Tibial artery (tissue), 4 donors: ENCODE data around the gene ABCA10.

ENCODE experiments used
- DNase-seq, 2 donors: peaks; one replicate each; pipeline ENCODE4 v3.0.0-alpha.2; 2019
- H3K27ac ChIP-seq, 2 donors: fragments of 200-600 bp; sonication (generic) in 1 of 2; 1 replicate in 1 of 2; 2 replicates in 1 of 2; pipeline ENCODE4 v1.5.1; 2018 to 2019; ENCODE audit warnings: mild to moderate bottlenecking in 1 of 2
- H3K27me3 ChIP-seq, 2 donors: fragments of 200-600 bp; sonication (generic) in 1 of 2; one replicate each; pipeline versions ENCODE4 v1.5.1 to v1.6.0; 2016 to 2019
- H3K36me3 ChIP-seq, 3 donors: fragments of 200-600 bp; sonication (generic) in 2 of 3; one replicate each; pipeline ENCODE4 v1.5.1; 2016 to 2019; ENCODE audit warnings: mild to moderate bottlenecking in 2 of 3
- H3K4me1 ChIP-seq, 4 donors: fragments of 200-600 bp; sonication (generic) in 2 of 4; 1 replicate in 3 of 4; 2 replicates in 1 of 4; pipeline ENCODE4 v1.5.1; 2016 to 2019
- H3K4me3 ChIP-seq, 2 donors: fragments of 200-600 bp; sonication (generic) in 1 of 2; 1 replicate in 1 of 2; 2 replicates in 1 of 2; pipeline ENCODE4 v1.5.1; 2018 to 2019; ENCODE audit warnings: mild to moderate bottlenecking in 2 of 2
- H3K9me3 ChIP-seq, 3 donors: fragments of 200-600 bp; sonication (generic) in 1 of 3; one replicate each; pipeline ENCODE4 v1.5.1; 2016 to 2019
- CTCF ChIP-seq, 2 experiments: fragments of 200-600 bp in 1 of 2; fragments of 450-650 bp in 1 of 2; IDR thresholded peaks; one replicate each; pipeline ENCODE4 v1.5.1; 2017 to 2019; ENCODE audit warnings: antibody characterized with exemption in 2 of 2, mild to moderate bottlenecking in 1 of 2, moderate library complexity in 1 of 2
- intact Hi-C: fragments of 100-400 bp; cut with DNase I; formaldehyde crosslinking; loops from one replicate; pipeline ENCODE4 v1.15.0; 2023; ENCODE audit warnings: low total_unique reads

ABCA10 gene

GRCh38 chr17:69246726-69247375, 18.2 kb upstream of the ABCA10 start:
- no peaks in the 10 kb centered on the region for H3K9me3 ChIP-seq
- intact Hi-C loops = no loop called here
- no peaks in the 10 kb centered on the region for H3K27me3 ChIP-seq
- H3K4me3 ChIP-seq = no peak overlapping the region
- peaks cover 0 to 20% (median 9%) of the 10 kb centered on the region in 3 donors for H3K36me3 ChIP-seq
- DNase-seq = no peak
- no peaks in the 10 kb centered on the region for H3K4me1 ChIP-seq
- peak; percentile 49 to 52 for TF ChIP-seq CTCF (IDR thresholded peaks at IDR 0.05)
- H3K27ac ChIP-seq = no peak overlapping the region

- no peaks in the 10 kb centered on the region for H3K4me1 ChIP-seq
- no peaks in the 10 kb centered on the region for H3K9me3 ChIP-seq
- no peak for DNase-seq
- TF ChIP-seq CTCF (IDR thresholded peaks at IDR 0.05) = no peak
- no peaks in the 10 kb centered on the region for H3K27me3 ChIP-seq
- H3K36me3 ChIP-seq = peaks cover 0 to 23% (median 9%) of the 10 kb centered on the region in 3 donors
- intact Hi-C loops = no loop called here
- no peak overlapping the region for H3K4me3 ChIP-seq
- H3K27ac ChIP-seq = no peak overlapping the region
Measured at GRCh38 chr17:69246202-69246601, 17.6 kb upstream of the ABCA10 start.

GRCh38 chr17:69245617-69246016, 17.0 kb upstream of the ABCA10 start:
- no peak for DNase-seq
- Histone ChIP-seq H3K27ac (no peak overlapping the region), H3K9me3 (no peaks in the 10 kb centered on the region), H3K4me3 (no peak overlapping the region), H3K27me3 (no peaks in the 10 kb centered on the region), H3K36me3 (peaks cover 0 to 28% (median 9%) of the 10 kb centered on the region in 3 donors), H3K4me1 (no peaks in the 10 kb centered on the region)
- TF ChIP-seq CTCF (IDR thresholded peaks at IDR 0.05) = no peak
- intact Hi-C loops = no loop called here

GRCh38 chr17:69239611-69240600, 11.3 kb upstream of the ABCA10 start:
- no peak for TF ChIP-seq CTCF (IDR thresholded peaks at IDR 0.05)
- no peak overlapping the region for H3K4me3 ChIP-seq
- no peak overlapping the region for H3K27ac ChIP-seq
- H3K27me3 ChIP-seq = no peaks in the 10 kb centered on the region
- no peaks in the 10 kb centered on the region for H3K9me3 ChIP-seq
- intact Hi-C loops = no loop called here
- peaks cover 0 to 16% (median 5%) of the 10 kb centered on the region in 3 donors for H3K36me3 ChIP-seq
- H3K4me1 ChIP-seq = no peaks in the 10 kb centered on the region
- DNase-seq = no peak

GRCh38 chr17:69236946-69237345, 8.3 kb upstream of the ABCA10 start:
- Histone ChIP-seq H3K4me3 (no peak overlapping the region), H3K9me3 (peaks cover 0 to 10% (median 7%) of the 10 kb centered on the region in 3 donors), H3K27ac (no peak overlapping the region), H3K4me1 (no peaks in the 10 kb centered on the region), H3K36me3 (peaks cover 0 to 8% (median 0%) of the 10 kb centered on the region in 3 donors), H3K27me3 (no peaks in the 10 kb centered on the region)
- TF ChIP-seq CTCF (IDR thresholded peaks at IDR 0.05) = no peak
- intact Hi-C loops = no loop called here
- DNase-seq = no peak
